OCI-LY1 (cell line): ENCODE results near the gene ARL8A.

Experiments used
- H2AFZ ChIP-seq: fragments of 200-600 bp; sonication (generic), shearing (Covaris generic); 2 replicates; pipeline ENCODE4 v1.6.0; 2014; ENCODE audit warnings: antibody characterized with exemption, mild to moderate bottlenecking, low read length
- H3F3A ChIP-seq: fragments of 200-600 bp; sonication (generic), shearing (Covaris generic); 2 replicates; pipeline ENCODE4 v1.6.0; 2014; ENCODE audit warnings: mild to moderate bottlenecking, antibody characterized with exemption, low read length, moderate library complexity; ENCODE audit not compliant: insufficient read depth
- H3K27ac ChIP-seq: fragments of 200-600 bp; sonication (generic); 2 replicates; pipeline ENCODE4 v1.5.1; 2014; ENCODE audit warnings: low read length, mixed run types, mild to moderate bottlenecking, low read depth; ENCODE audit not compliant: poor library complexity, severe bottlenecking
- H3K27me3 ChIP-seq: fragments of 200-600 bp; sonication (generic); 2 replicates; pipeline ENCODE4 v1.6.0; 2014; ENCODE audit warnings: antibody characterized with exemption, mild to moderate bottlenecking, low read length, moderate library complexity; ENCODE audit not compliant: insufficient read depth
- H3K36me3 ChIP-seq: fragments of 200-600 bp; sonication (generic); 2 replicates; pipeline ENCODE4 v1.6.1; 2014; ENCODE audit warnings: mild to moderate bottlenecking, antibody characterized with exemption, low read length, moderate library complexity, mixed read lengths; ENCODE audit not compliant: insufficient read depth
- H3K4me1 ChIP-seq: fragments of 200-600 bp; sonication (generic); 2 replicates; pipeline ENCODE4 v1.5.1; 2014; ENCODE audit warnings: mild to moderate bottlenecking, low read length, moderate library complexity; ENCODE audit not compliant: insufficient read depth, severe bottlenecking
- H3K4me2 ChIP-seq: fragments of 200-600 bp; sonication (generic), shearing (Covaris generic); 2 replicates; pipeline ENCODE4 v1.6.1; 2014; ENCODE audit warnings: low read length
- H3K4me3 ChIP-seq: fragments of 200-600 bp; sonication (generic); 2 replicates; pipeline ENCODE4 v1.5.1; 2014; ENCODE audit warnings: low read length, low read depth, mild to moderate bottlenecking, mixed read lengths; ENCODE audit not compliant: poor library complexity, severe bottlenecking
- H3K79me2 ChIP-seq: fragments of 200-600 bp; shearing (Covaris generic); 2 replicates; pipeline ENCODE4 v1.6.1; 2016; ENCODE audit warnings: mixed run types, low read length, mixed read lengths; ENCODE audit not compliant: insufficient read depth
- H3K9ac ChIP-seq: fragments of 200-600 bp; sonication (generic), shearing (Covaris generic); 2 replicates; pipeline ENCODE4 v1.6.1; 2014; ENCODE audit warnings: mild to moderate bottlenecking, low read length, mixed read lengths
- H3K9me2 ChIP-seq: fragments of 200-600 bp; sonication (generic), shearing (Covaris generic); 2 replicates; pipeline ENCODE4 v1.6.1; 2014; ENCODE audit warnings: low read depth, mild to moderate bottlenecking, low read length, mixed read lengths
- H3K9me3 ChIP-seq: fragments of 200-600 bp; shearing (Covaris generic); 2 replicates; pipeline ENCODE4 v1.6.1; 2014; ENCODE audit warnings: low read length, mixed read lengths
- H4K20me1 ChIP-seq: fragments of 200-600 bp; sonication (generic), shearing (Covaris generic); 2 replicates; pipeline ENCODE4 v1.6.0; 2016; ENCODE audit warnings: mild to moderate bottlenecking, low read length; ENCODE audit not compliant: insufficient read depth
- EZH2 ChIP-seq: fragments of 200-600 bp; sonication (generic), shearing (Covaris generic); IDR thresholded peaks from 2 replicates; pipeline ENCODE4 v1.8.0; 2017; ENCODE audit warnings: borderline replicate concordance, mixed run types, mild to moderate bottlenecking, antibody characterized with exemption, low read length, moderate library complexity, mixed read lengths
- TF ChIP-seq, protein P1 (sequence below): fragments of 200-600 bp; sonication (generic), shearing (Covaris generic); IDR thresholded peaks from 2 replicates; pipeline ENCODE4 v1.5.1; 2017; ENCODE audit warnings: mild to moderate bottlenecking, antibody characterized with exemption, low read length, moderate library complexity, mixed read lengths

ARL8A gene

DNA sequence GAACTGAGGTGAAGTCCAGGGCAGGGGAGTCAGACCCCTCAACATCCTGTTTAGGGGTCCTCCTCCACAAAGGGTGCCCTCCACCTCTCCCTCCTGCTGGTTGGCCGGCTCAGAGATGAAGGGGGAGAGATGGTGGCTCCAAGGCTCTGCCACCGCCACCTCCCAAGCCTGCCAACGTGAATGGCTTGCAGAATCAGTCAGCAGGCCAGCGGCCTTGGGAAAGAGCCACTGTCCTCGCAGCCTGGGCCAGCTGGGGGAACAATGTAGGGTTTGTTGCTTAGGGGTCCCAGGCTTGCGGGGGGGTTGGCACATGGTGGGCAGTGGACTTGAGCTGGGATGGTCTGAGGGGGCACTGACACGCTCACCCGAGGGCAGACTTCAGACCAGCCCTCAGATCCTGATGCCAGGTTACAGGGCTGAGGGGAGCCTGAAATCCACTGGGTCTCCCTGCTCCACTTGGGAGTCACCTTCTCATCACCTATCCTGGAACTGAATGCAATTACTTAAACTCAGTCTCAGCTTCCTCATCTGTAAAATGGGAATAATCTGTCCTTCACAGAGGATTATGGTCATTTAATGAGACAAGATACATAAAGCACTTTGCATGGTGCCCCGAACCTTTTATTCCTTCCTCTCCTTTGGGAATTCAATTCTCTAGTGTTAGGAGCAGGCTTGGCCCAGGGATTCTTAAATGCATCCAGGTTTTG lies 13.6 kb downstream of the ARL8A start:
- Histone ChIP-seq H3K9me2 (no peaks in the 10 kb centered on the region), H3K79me2 (no peaks in the 10 kb centered on the region), H3K4me1 (no peaks in the 10 kb centered on the region), H3K27me3 (no peaks in the 10 kb centered on the region), H4K20me1 (no peaks in the 10 kb centered on the region), H3K9me3 (no peaks in the 10 kb centered on the region), H2AFZ (no peak overlapping the region), H3K9ac (no peak overlapping the region), H3K4me3 (no peak overlapping the region), H3K4me2 (no peak overlapping the region), H3F3A (no peaks in the 10 kb centered on the region), H3K27ac (no peak overlapping the region), H3K36me3 (peaks cover 36% of the 10 kb centered on the region)
- no peak for TF ChIP-seq EZH2
- TF ChIP-seq, protein P1, sequence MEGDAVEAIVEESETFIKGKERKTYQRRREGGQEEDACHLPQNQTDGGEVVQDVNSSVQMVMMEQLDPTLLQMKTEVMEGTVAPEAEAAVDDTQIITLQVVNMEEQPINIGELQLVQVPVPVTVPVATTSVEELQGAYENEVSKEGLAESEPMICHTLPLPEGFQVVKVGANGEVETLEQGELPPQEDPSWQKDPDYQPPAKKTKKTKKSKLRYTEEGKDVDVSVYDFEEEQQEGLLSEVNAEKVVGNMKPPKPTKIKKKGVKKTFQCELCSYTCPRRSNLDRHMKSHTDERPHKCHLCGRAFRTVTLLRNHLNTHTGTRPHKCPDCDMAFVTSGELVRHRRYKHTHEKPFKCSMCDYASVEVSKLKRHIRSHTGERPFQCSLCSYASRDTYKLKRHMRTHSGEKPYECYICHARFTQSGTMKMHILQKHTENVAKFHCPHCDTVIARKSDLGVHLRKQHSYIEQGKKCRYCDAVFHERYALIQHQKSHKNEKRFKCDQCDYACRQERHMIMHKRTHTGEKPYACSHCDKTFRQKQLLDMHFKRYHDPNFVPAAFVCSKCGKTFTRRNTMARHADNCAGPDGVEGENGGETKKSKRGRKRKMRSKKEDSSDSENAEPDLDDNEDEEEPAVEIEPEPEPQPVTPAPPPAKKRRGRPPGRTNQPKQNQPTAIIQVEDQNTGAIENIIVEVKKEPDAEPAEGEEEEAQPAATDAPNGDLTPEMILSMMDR: no peak

DNA sequence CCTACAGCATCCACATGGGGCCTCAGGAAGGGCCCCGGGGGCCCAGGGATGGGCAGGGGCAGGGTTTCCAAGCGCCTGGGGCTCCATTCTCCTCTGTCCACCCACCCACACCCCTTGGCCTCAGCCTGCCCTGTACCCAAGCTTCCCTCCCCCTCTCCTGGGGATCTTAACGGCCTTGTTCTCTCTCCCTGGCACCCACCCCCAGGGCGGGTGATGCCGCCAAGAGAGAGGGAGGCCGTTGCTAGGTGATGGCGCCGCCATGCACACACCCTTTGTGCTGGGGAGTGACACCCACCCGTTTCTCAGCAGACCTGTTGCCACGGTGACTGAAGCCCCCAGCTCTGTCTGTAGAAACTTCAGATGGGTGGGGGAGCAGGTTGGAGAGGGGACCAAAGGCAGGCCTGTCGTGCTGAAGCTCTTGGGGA lies 14.2 kb downstream of the ARL8A start:
- TF ChIP-seq, protein P1: no peak
- Histone ChIP-seq H3K79me2 (no peaks in the 10 kb centered on the region), H3F3A (no peaks in the 10 kb centered on the region), H4K20me1 (no peaks in the 10 kb centered on the region), H3K27ac (no peak overlapping the region), H3K9ac (no peak overlapping the region), H3K4me2 (no peak overlapping the region), H3K4me3 (no peak overlapping the region), H3K36me3 (peaks cover 30% of the 10 kb centered on the region), H2AFZ (no peak overlapping the region), H3K4me1 (no peaks in the 10 kb centered on the region), H3K9me2 (no peaks in the 10 kb centered on the region), H3K9me3 (no peaks in the 10 kb centered on the region), H3K27me3 (no peaks in the 10 kb centered on the region)

DNA sequence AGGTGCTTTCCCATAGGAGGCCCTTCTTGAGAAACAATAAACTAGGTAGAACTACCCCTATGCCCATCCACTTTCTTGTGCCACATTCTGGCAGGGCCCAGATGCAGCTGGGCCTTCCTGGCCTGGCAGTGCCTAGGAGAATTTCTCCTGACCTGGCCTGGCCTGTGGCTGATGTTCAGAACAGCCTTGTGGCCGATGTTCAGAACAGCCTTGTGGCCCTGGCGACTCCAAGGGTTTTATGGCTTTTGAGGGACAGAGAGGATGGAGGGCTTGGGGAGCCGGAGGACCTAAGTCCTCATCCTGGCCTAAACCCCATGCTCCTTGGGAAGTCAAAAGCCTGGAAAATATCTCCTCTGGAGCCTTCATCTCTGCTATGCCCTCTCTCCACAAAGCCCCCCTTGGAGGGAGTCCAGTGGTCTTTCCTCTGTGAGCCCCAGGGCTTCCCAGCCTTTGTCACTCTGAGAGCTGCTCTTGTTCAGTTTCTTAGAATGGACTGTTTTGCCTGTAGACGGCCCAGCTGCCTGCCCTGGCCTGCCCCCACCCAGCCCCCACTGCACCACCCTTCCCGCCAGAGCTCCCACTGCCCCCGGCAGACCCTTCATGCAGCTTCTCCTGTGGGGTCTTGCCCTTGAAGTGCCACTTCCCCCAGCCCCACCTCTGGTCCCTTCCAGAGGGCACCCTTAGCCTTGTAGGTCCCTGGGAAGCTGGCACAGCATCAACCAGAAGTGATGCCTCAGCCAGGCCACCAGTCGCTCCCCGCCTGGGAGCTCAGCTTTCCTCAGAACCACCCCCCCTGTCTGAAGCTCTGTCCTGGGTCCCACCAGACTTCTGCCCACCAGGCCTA lies 14.9 kb downstream of the ARL8A start:
- Histone ChIP-seq H3K36me3 (peaks cover 26% of the 10 kb centered on the region), H3K4me3 (no peak overlapping the region), H3K4me2 (no peak overlapping the region), H3K27me3 (no peaks in the 10 kb centered on the region), H3K4me1 (no peaks in the 10 kb centered on the region), H4K20me1 (no peaks in the 10 kb centered on the region), H3K27ac (no peak overlapping the region), H3K79me2 (no peaks in the 10 kb centered on the region), H3F3A (no peaks in the 10 kb centered on the region), H3K9me2 (no peaks in the 10 kb centered on the region), H2AFZ (no peak overlapping the region), H3K9me3 (no peaks in the 10 kb centered on the region), H3K9ac (no peak overlapping the region)
- no peak for TF ChIP-seq EZH2
- TF ChIP-seq, protein P1: no peak
